ENCODE data around the gene ZBTB7C. TPM values are rescaled to one million over a fixed set of nuclear protein-coding genes. Genes with fewer than 3 reads are reported as not detected.
A peak's percentile ranks its signal among the peaks of the same experiment; 100 is the strongest.

ZBTB7C gene
- polyA plus RNA-seq, 1 of the 3 experiments (the other 2 are of a cell fraction): 0.05 TPM

DNA sequence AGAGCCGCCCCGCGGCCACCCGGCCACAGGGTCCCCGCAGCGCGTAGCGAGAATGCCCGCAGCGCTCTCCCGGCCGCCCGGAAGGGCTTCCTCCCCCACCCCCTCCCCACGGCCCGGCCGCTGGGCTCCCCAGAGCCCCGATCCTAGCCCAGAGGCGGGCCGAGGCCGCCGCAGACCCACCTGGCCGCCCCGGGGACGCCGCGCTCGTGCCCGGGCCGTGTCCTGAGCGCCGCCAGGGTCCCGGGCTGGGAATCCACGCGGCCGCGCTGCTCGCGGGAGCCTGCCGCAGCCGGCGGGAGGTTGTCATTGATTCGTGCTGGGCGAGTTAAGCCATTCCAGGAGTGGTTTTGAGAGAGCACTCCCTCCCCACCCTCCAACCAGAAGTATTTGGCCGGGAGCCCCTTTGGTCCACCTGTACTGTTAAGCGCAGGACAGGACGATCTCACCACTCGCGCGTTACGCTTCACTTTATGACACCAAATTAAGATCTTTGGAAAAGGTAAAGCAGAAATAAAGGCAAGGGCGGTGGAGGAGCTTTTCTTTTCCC is 272.3 kb downstream of the ZBTB7C start (continued):
- TF ChIP-seq FOXJ3 (CRISPR knock-in tag; IDR thresholded peaks at IDR 0.05): no peak
- no peak for TF ChIP-seq EP300 (IDR thresholded peaks at IDR 0.05; ENCODE audit: borderline replicate concordance in 1 of 2, low read depth in 1 of 2, low read length in 1 of 2)

GRCh38 chr18:48136051-48136826 is 272.9 kb downstream of the ZBTB7C start:
- TF ChIP-seq SIN3A (IDR thresholded peaks at IDR 0.05; ENCODE audit: borderline replicate concordance, low read depth, low read length): no peak
- no peak for TF ChIP-seq FOXM1 (IDR thresholded peaks at IDR 0.05; ENCODE audit: low read depth)
- TF ChIP-seq FOXJ3 (CRISPR knock-in tag; IDR thresholded peaks at IDR 0.05): 0 out of 2 replicates have a peak, but pooled peaks have one; percentile 39
- 0 out of 2 replicates have a peak, but pooled peaks have one; percentile 2 for TF ChIP-seq EZH2phosphoT487 (IDR thresholded peaks at IDR 0.05; ENCODE audit: borderline replicate concordance, low read depth)
- TF ChIP-seq, protein P1, sequence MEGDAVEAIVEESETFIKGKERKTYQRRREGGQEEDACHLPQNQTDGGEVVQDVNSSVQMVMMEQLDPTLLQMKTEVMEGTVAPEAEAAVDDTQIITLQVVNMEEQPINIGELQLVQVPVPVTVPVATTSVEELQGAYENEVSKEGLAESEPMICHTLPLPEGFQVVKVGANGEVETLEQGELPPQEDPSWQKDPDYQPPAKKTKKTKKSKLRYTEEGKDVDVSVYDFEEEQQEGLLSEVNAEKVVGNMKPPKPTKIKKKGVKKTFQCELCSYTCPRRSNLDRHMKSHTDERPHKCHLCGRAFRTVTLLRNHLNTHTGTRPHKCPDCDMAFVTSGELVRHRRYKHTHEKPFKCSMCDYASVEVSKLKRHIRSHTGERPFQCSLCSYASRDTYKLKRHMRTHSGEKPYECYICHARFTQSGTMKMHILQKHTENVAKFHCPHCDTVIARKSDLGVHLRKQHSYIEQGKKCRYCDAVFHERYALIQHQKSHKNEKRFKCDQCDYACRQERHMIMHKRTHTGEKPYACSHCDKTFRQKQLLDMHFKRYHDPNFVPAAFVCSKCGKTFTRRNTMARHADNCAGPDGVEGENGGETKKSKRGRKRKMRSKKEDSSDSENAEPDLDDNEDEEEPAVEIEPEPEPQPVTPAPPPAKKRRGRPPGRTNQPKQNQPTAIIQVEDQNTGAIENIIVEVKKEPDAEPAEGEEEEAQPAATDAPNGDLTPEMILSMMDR (IDR thresholded peaks at IDR 0.05): no peak
- peak; percentile 18; the same call in 1 of the 2 replicates for TF ChIP-seq RCOR1 (IDR thresholded peaks at IDR 0.05; ENCODE audit: low read length)
- Histone ChIP-seq H3K27ac (ENCODE audit: low read depth in 2 of 2, low read length in 1 of 2) (peak overlapping the region in 1 of 2 experiments; percentile 86; a peak in 2 of 4 replicates), H3K9ac (no peak overlapping the region), H3K4me1 (ENCODE audit: control insufficient read depth in 1 of 2, insufficient read depth in 2 of 2, low read depth in 1 of 2, low read length in 1 of 2) (peaks cover 0 to 67% of the 10 kb centered on the region in 2 experiments; a peak in 2 of 4 replicates), H4K20me1 (ENCODE audit: insufficient read depth) (no peaks in the 10 kb centered on the region), H3K4me2 (peak overlapping the region; percentile 71; the same call in 1 of the 2 replicates), H3K36me3 (replicated peaks in 1 of 2; ENCODE audit: control insufficient read depth in 1 of 2, insufficient read depth in 2 of 2, low read length in 1 of 2) (no peaks in the 10 kb centered on the region), H2AFZ (ENCODE audit: low read depth) (no peak overlapping the region), H3K9me3 (no peaks in the 10 kb centered on the region), H3K27me3 (ENCODE audit: insufficient read depth) (peaks cover 54% of the 10 kb centered on the region), H3K79me2 (ENCODE audit: insufficient read depth) (no peaks in the 10 kb centered on the region), H3F3A (replicated peaks; ENCODE audit: insufficient read depth) (no peaks in the 10 kb centered on the region), H3K9me2 (no peaks in the 10 kb centered on the region), H3K4me3 (ENCODE audit: low read depth in 2 of 2, low read length in 1 of 2) (peak overlapping the region; percentile 41 to 47; a peak in 3 of 4 replicates)
- CTCF ChIA-PET: interaction anchor here (0.7 to 3.0 kb wide), 17 partner anchors 12 to 311 kb away, joined by 3 to 15 read pairs (median 4); no protein-coding TSS in a partner anchor
- POLR2A ChIA-PET: interaction anchor here (0.9 to 1.5 kb wide), 10 partner anchors 15 to 226 kb away, joined by 3 to 17 read pairs (median 4); no protein-coding TSS in a partner anchor
- DNase-seq: peak; percentile 86
- 1% methylated on average over 28 of the region's 65 CpGs for WGBS (ENCODE audit: low lambda C conversion rate)

GRCh38 chr18:48135436-48135966 is 273.7 kb downstream of the ZBTB7C start:
- no peaks in the 10 kb centered on the region for H3K9me3 ChIP-seq
- H3K27ac ChIP-seq (ENCODE audit: low read depth in 2 of 2, low read length in 1 of 2): peak overlapping the region in 1 of 2 experiments; percentile 86; a peak in 2 of 4 replicates
- CTCF ChIA-PET: interaction anchor here (0.9 to 3.0 kb wide), 15 partner anchors 11 to 311 kb away, joined by 3 to 15 read pairs (median 4); no protein-coding TSS in a partner anchor
- H3K4me2 ChIP-seq: peak overlapping the region; percentile 71; the same call in 1 of the 2 replicates
- peaks cover 0 to 61% of the 10 kb centered on the region in 2 experiments; a peak in 2 of 4 replicates for H3K4me1 ChIP-seq (ENCODE audit: control insufficient read depth in 1 of 2, insufficient read depth in 2 of 2, low read depth in 1 of 2, low read length in 1 of 2)
- H3K79me2 ChIP-seq (ENCODE audit: insufficient read depth): no peaks in the 10 kb centered on the region
- WGBS (ENCODE audit: low lambda C conversion rate): 41% methylated on average over 14 of the region's 14 CpGs
- H3K9me2 ChIP-seq: no peaks in the 10 kb centered on the region
- no peaks in the 10 kb centered on the region for H3F3A ChIP-seq (replicated peaks; ENCODE audit: insufficient read depth)
- H4K20me1 ChIP-seq (ENCODE audit: insufficient read depth): no peaks in the 10 kb centered on the region
- no peak overlapping the region for H2AFZ ChIP-seq (ENCODE audit: low read depth)
- DNase-seq: no peak
- no peaks in the 10 kb centered on the region for H3K36me3 ChIP-seq (replicated peaks in 1 of 2; ENCODE audit: control insufficient read depth in 1 of 2, insufficient read depth in 2 of 2, low read length in 1 of 2)
- no peak overlapping the region for H3K9ac ChIP-seq
- H3K27me3 ChIP-seq (ENCODE audit: insufficient read depth): peaks cover 54% of the 10 kb centered on the region
- no peak for TF ChIP-seq NFIC (IDR thresholded peaks at IDR 0.05; ENCODE audit: borderline replicate concordance)
- TF ChIP-seq, protein P2, sequence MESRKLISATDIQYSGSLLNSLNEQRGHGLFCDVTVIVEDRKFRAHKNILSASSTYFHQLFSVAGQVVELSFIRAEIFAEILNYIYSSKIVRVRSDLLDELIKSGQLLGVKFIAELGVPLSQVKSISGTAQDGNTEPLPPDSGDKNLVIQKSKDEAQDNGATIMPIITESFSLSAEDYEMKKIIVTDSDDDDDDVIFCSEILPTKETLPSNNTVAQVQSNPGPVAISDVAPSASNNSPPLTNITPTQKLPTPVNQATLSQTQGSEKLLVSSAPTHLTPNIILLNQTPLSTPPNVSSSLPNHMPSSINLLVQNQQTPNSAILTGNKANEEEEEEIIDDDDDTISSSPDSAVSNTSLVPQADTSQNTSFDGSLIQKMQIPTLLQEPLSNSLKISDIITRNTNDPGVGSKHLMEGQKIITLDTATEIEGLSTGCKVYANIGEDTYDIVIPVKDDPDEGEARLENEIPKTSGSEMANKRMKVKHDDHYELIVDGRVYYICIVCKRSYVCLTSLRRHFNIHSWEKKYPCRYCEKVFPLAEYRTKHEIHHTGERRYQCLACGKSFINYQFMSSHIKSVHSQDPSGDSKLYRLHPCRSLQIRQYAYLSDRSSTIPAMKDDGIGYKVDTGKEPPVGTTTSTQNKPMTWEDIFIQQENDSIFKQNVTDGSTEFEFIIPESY (IDR thresholded peaks at IDR 0.05; ENCODE audit: borderline replicate concordance, low read depth): no peak
- no peak for TF ChIP-seq POLR2AphosphoS5 (IDR thresholded peaks at IDR 0.05; ENCODE audit: low read depth, low read length)
- no peak for TF ChIP-seq ELF1 (IDR thresholded peaks at IDR 0.05)
- TF ChIP-seq, protein P3, sequence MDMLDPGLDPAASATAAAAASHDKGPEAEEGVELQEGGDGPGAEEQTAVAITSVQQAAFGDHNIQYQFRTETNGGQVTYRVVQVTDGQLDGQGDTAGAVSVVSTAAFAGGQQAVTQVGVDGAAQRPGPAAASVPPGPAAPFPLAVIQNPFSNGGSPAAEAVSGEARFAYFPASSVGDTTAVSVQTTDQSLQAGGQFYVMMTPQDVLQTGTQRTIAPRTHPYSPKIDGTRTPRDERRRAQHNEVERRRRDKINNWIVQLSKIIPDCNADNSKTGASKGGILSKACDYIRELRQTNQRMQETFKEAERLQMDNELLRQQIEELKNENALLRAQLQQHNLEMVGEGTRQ (IDR thresholded peaks at IDR 0.05; ENCODE audit: borderline replicate concordance, low read depth, low read length): no peak
- no peak for TF ChIP-seq TAF1 (IDR thresholded peaks at IDR 0.05; ENCODE audit: borderline replicate concordance, low read depth, low read length)
- POLR2A ChIA-PET: interaction anchor here (1.0 to 1.5 kb wide), 9 partner anchors 14 to 101 kb away, joined by 3 to 17 read pairs (median 4); no protein-coding TSS in a partner anchor
- H3K4me3 ChIP-seq (ENCODE audit: low read depth in 2 of 2, low read length in 1 of 2): peak overlapping the region; percentile 41 to 47; a peak in 3 of 4 replicates

Data from SK-N-SH (cell line).